GM21576 (cell line): ENCODE results near the gene GARNL3.

Experiments
- ATAC-seq: cut with Tn5 transposase; IDR thresholded peaks from one replicate; pipeline ENCODE4 v1.9.1; 2021; ENCODE audit warnings: mild to moderate bottlenecking, moderate library complexity; ENCODE audit not compliant: unreplicated experiment

Gene GARNL3

DNA sequence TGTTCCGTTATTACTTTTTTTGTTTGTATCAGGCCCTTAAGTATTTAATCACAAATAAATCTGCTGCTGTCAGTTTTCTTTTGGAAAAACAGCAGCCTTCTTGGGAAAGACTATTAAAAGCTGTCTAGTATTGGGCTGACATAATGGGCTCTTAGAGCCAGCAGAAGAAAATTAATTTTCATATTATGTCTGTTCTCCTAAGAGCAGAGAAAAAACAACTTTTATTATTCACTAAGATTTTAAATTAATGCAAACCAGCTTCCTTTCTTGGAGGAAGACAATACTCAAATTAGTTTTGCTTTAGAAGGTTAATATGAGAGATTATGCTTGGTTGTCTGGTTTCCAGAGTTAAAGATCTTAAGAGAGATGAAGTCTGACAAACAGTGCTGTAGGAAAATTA lies 30.6 kb upstream of the GARNL3 start:
- no peak for ATAC-seq

DNA sequence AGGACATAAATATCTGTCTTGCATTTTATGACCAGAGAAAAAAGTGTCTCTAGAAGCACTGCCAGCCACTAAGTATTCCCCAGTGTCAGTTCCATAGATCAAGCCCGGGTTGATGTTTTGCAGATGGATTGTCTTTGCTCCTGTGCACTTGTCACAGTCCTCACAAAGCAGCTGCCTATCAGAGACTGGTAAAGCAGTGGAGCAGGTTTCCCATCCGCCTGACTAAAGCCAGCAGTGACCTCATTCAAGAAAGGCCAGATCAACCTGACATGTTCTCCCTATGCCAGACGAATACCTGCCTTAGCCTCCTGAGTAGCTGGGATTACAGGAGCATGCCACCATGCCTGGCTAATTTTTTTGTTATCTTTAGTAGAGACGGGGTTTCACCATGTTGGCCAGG lies 26.8 kb upstream of the GARNL3 start:
- no peak for ATAC-seq

DNA sequence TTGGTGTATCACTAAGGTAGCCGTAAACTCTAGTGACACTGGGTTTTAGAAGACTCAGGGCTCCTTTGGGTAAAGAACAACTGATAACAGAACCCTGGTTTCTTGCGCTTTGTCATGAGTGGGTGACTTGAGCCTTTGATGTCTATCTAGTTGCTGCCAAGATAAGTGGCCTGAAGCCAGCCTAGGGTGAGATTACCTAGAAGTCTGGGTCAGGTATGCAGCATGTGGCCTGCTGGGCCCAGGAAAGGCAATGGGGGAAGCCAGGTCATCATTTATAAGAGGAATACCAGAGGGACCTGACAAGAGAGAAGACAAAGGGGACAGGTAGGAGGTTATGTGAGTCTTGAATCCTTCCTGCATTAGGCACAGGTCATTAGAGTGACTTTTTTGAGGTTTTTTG lies 23.2 kb upstream of the GARNL3 start:
- no peak for ATAC-seq

DNA sequence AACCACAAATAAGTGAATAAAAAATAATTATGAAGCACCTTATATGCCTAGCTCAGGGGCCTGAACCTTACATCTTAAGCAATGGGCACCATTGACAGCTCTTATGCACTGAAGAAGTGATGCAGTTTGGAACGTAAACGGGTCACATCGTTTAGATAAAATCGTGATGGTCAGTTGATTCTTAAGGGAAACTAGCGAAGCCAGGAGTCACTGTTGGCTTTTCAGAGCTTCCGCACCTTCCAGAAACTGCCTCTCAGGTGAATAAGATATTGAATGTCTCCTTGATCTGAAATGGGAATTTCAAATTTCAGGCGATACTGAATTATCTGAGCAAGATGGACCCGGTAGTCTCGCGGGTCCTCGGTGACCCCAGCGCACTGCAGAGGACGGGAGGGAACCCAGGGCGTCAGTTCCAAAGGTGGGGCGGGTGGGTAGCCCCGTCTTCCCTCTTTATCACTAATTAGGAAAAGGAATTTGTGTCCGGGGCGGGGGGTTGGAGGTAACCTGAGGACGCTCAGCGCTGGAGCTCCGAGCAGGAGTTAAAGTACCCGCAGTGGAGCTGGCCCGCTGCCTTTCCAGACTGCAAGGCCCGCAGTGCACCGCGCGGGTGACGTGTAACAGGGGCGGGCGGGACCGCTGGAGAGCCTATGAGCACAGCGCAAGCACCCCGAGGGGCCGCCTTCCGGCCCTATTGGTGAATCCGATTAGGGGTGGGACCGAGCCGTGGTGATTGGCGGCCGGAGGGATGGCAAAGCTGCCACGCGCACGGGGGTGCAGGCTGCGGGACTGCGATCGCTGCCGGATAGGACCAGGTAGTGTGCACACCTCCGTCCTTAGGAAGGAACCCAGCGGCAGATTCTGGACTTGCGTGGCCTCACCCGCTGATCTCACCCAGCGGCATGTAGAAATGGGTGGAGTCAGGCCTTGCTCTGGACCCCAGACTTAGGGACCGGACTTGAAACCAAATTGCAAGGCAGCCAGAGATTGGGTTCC lies 19.7 kb upstream of the GARNL3 start:
- ATAC-seq = peak; percentile 99

DNA sequence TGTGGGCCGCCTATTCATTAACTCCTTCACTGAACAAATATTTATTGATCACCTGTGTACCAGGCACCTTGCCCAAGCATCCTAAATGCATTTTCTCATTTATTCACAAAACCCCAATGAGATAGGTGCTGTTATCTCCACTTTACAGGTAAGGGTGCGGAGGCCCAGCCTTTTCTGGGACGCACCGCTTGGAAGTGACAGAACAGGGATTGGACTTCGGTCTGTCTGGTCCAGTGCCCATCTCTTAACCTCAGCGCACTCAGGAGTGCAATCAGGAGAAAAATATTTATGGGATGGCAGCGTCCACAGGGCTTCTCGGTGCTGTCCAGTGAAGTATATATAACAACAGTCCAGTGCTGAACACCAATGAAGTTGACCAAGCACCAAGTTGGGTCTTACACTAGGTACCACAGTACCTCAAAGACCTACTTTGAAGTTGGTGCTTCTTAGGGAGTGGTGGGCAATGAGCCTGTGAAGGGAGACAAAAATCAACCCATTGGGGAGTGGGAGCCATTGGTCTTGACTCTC lies 18.9 kb upstream of the GARNL3 start:
- ATAC-seq = no peak

DNA sequence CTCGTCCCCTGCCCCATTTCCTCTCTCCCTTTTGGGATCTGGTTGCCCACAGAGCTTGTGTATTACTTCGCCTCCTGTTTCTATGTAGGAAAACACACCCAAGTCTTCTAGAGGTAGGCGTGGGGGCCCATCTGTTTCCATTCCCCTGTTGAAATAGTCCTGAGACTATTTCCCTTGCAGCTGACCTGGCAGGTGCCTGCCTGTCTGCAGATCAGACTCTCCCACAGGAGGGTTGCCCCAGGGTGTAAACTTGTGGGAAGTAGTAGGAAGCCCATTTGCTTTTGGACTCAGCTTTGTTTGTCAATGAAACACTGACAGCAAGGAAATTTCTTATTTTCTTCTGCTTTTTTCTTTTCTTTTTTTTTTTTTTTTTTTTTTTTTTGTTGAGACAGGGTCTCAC lies 16.3 kb upstream of the GARNL3 start:
- no peak for ATAC-seq

DNA sequence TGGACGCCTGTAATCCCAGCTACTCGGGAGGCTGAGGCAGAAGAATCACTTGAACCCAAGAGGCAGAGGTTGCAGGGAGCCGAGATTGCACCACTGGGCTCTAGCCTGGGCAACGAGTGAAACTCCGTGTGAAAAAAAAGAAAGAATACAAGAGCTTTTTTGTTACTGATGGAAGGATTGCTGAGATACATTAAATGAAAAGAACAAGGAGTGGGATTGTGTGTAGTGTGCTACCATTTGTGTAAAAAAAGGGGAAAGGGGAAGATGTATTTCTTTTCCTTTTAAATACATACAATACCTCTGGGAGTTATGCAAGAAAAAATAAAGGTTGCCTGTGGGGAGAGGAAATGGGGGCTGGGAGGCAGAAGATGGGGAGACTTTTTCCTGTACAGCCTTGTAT lies 14.7 kb upstream of the GARNL3 start:
- no peak for ATAC-seq

DNA sequence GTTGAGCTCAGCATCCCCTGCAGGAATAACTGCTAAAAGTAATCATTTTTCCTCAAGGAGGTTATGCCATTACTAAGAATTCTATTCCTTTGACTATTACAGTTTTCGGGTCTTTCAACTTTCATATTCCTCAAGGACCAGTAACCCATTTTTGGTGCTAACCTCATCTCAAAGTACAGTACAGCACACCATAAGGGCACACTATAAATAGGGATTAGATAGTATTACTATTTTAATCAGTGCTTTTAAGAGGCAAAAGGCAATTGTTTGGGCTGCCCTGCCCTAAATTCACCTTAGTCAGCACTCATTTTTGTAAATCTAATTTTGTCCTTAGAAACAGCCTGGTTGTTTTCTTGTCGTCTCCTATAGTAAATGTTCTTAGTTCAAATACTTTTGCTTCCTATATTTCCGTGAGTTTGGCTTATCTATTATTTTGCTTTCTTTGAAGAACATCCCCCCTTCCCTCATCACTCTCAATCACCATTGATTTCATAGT lies 13.6 kb upstream of the GARNL3 start:
- no peak for ATAC-seq

DNA sequence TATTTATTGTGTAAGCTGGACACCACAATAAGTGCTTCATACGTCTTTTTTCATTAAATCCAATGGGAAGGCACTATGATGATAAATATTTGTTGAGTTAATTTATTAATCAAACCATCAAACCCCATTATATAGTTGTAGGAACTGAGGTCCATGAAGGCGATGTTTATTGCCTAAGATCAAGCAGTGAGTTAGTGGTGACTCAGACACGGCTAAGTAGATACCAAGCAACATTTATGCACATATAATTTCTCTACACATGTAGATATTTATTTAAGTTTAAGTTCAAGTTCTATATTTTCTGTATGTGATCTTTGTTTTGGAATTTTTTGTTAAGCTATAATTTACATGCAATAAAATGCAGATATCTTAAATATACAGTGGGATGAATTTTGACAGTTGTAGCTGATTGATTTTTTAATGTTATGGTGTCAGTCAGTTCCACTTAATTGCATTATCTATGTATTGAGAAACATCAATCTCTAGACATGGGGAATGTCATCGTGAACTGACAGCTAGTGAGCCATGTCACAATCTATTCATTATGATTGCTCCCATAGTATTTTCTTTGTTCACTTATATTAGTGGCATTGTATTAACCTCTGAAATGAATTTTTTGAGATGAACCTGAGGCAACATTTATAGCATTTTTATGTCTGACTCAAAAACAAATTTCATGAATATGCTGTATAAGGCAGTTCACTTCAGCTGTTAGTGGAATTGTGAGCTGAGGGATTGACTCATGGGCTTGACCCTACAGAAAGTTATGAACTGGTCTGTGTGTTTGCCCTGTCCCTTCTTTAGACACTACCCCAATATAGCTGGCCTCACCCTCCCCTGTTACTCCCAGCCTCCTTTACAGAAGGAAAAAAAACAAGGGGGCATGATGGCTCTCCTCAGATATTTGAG lies 11.9 kb upstream of the GARNL3 start:
- ATAC-seq = no peak

DNA sequence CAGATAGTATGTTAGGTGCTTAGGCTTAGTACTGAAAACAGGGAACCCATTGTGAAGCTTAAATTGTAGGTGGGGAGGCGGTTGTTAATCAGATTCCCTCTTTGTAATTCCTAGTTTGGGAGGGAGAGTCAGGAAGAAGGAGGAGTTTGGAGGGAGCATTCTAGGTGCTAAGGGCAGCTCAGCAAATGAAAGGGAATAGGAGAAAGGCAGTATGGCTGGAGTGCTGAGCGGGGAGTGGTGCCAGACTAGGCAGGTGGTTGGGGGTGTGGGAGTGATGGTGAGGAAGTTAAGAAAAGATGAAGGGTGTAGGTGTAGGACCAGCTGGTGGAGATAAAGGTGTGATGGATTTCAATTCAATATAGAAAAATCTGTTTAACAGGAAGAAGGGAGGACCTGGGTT lies 11.1 kb upstream of the GARNL3 start:
- no peak for ATAC-seq

DNA sequence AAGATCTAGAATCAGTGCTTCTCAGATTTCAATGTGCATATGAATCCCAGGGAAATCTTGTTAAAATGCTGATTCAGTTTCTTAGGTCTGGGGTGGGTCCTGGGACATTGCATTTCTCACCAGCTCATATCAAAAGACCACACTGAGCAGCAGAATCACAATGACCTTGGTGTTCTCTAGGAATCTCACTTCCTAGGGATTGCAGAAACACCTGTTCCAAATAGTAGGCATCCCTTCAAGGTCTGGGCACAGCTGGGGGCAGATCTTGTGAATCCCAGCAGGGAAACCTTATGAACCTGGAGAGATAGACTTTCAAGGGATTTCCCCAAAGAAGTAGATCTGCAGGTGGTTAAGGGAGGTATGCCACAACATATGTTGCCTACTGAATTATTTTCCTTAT lies 8.9 kb upstream of the GARNL3 start:
- ATAC-seq = no peak

DNA sequence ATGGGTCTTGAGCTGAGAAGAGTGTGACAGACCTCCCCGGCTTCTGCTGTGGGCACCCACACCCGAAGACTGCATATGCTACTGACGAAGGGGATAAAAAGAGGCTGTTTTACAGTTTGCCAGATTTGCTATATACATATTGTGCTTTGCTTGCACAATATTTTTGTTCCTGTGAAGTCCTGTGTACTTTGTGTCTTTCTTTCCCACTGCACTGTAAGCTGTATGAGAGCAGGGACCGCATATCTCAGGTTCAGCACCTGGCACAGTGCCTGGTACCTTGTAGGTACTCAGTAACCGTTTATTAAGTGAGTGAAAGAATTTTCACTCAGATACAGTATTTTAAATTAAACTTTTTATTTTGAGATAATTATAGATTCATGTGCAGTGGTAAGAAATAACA lies 8.2 kb upstream of the GARNL3 start:
- ATAC-seq = no peak

DNA sequence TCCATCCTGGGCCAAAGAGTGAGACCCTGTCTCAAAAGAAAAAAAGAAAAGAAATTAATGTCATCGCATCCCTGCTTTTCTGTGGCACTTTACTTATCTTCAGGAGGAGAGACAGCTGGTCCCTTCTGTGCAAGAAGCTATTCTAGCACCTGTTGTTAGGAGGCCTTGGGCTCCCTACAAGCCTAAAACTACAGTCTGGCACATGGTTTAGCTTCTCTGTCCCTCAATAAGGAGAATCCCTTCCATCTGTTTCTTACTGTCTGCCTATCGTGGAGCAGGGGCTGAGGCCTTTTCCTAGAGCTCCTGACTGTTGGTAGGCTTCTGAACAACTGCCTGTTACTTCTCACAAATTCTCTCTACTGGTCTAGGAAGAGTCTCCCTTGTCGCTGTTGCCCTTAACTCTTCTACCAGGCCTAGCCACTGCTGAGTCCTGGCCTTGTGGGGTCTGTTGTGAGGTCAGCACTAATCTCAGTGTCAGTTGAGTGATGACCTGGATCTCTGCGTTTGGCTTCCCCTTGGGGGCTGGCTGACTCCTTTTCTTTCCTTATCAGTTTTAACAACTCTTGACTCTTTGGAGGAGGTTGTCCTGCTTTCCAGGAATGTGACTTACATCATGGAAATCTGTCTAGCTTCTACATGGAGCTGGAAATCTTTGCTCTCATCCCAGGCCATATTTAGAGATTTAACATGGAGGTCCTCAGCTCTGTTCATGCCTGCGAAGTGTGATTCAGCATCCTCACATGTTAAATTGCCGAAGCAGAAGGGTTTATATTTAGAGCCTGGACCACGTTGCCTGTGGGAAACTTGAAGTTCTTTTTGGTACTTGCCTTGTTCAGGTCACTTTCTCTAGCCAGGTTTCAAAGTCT lies 5.7 kb upstream of the GARNL3 start:
- ATAC-seq = no peak

DNA sequence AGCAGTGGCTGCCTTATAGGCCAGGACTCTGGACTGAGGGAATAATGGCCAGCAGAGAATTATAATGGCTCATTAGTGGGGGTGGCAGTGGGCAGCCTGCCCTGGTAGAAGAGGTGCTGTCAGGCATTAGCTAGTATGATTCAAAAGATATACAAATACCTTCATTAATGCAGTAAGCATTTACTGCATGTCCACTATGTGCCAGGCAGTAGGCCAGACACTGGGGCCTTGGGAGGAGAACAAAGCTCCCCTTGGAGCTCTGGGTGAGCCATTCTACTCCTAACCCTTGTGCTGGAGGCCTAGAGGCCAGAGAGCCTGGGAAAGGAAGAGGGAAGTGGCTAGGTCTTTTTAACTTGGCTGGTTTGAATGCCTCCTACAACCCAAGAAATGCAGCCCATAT lies 2.0 kb upstream of the GARNL3 start:
- ATAC-seq = no peak

DNA sequence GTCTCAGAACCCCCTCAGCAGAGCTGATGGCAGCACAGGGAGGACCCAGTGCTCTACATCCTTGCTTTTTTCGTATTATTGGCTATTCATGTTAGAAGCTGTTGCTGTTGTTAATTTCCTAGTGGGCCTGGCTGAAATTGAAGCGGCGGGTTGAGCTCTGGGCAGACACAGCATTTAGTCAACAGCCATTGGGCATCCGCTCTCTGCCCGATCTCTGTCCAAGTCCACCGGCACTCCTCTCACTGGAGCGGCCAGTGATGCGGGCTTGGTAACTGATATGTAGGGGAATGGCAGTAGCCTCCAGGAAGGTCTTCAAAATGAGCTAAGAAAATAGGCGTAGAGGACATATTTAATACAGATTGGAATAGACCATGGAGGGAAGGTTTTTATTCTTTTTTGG lies 1.3 kb upstream of the GARNL3 start:
- ATAC-seq = no peak

DNA sequence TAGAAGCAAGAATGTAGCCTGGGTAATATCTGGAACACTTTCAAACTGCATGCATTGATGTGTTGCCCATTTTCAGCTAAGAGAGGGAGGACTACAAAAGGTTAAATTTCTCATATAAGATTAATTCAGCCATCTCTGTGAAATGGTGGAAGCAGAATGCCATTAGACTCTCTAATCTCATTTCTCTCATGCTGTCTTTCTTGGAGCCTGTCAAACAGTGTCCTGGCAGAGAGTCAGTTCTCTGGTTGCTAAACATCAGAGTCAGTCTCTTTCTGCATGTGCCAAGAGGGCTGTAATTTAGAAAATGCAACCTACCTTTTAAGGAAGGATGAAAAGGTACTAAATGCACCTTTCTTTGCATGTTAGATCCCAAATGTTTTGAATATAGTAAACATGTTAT lies 910 bp upstream of the GARNL3 start:
- no peak for ATAC-seq

DNA sequence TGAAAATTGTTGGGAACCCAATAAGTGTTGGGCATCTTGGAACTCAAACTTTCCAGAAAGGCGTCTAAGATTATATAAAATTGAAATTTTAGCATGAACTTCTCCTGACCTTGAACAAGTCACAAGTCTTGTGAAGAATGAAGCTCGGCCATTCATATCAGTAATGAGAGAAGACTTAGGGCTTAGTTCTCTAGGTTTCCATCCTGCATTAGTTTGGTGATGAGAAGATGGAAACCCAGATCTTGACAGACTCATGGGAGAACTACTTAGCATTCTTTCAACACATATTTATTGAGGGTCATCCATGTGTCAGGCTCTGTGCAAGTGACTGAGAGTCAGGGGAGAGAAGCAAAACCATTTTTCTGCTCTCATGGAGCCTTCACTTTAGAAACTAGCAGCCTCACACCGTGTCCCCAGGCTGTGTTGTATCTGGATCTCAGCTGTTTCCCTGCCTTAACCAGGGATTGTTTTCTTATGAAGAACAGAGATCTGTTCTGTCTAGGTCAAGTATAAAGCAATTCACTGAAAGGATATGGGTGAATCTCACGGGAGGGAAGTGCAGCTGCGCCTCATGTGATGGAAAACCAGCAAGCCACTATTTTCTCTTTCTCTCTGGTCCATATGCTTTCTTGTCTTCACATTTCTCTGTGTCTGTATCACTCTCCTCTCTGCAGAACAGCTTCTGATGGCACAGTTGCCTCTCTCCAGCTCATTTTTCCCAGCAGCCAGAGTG lies 3.4 kb downstream of the GARNL3 start:
- ATAC-seq = no peak

DNA sequence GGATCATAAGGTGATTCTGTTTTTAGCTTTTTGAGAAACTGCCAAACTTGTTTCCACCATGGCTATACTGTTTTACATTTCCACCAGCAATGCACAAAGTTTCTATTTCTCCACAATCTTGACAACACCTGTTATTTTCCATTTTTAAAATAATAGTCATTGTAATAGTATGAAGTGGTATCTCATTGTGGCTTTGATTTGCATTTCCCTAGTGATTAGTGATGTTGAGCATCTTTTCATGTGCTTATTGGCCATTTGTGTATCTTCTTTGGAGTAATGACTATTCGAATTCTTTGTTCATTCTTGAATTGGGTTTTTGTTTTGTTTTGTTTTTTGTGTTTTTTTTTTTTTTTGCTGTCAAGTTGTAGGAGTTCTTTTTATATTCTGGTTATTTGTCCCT lies 4.9 kb downstream of the GARNL3 start:
- ATAC-seq = no peak

DNA sequence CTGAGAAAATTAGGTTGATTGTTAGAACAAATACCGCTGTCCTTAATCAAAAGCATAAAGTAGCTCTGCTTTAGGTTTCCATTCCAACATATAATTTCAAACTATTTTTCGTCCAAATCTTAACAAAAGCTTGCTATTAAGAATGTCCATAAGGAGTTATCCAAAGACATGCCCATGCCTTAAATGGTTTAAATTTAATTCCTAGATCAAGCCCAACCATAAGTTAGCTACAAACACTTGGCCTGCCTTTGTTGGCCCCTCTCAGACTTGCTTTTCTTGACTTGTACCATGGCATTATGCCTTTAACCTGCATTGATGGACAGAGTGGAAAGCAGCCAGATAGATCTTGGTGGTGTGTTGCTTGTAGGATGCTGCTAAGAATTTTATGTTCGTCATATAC lies 8.8 kb downstream of the GARNL3 start:
- no peak for ATAC-seq

DNA sequence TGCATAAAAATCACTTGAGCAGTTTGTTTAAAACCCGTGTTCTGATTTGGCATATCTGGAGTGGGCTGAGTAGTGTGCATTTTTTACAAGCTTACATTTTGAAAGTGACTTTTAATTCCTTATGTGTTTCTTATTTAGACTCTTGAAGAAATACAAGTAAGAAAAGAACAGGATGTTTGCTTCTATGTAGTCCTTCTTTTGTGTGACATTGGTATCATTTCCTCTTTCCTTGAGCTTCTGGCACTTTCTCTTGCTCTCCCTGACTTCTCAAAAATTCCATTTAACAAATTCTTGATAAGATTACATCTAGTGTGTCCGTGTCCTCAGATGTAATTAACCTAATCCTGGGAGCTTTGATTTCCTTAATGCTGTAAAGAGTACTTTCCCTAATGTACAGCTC lies 12.5 kb downstream of the GARNL3 start:
- ATAC-seq = peak; percentile 70
